Smooth muscle cell (in vitro differentiated cells): Measurements from ENCODE around the gene DHDH. TPM values are rescaled to one million over a fixed set of nuclear protein-coding genes. Genes with fewer than 3 reads are reported as not detected.

Experiments used
- DNase-seq: peaks from one replicate; lab custom pipeline; 2025; ENCODE audit not compliant: unreplicated experiment; lab: John Stamatoyannopoulos, UW
- H2AFZ ChIP-seq: fragments of 200-600 bp; sonication (generic); 2 replicates; pipeline ENCODE4 v1.6.0; 2016; ENCODE audit warnings: antibody characterized with exemption, low read depth, mild to moderate bottlenecking
- H3F3A ChIP-seq: fragments of 200-600 bp; sonication (generic); 2 replicates; pipeline ENCODE4 v1.6.0; 2017; ENCODE audit warnings: antibody characterized with exemption, low read depth
- H3K27ac ChIP-seq: fragments of 200-600 bp; sonication (generic); 2 replicates; pipeline ENCODE4 v1.5.1; 2016; ENCODE audit warnings: low read depth, mild to moderate bottlenecking
- H3K27me3 ChIP-seq: fragments of 200-600 bp; sonication (generic); 2 replicates; pipeline ENCODE4 v1.6.1; 2016; ENCODE audit warnings: low read depth, mild to moderate bottlenecking
- H3K36me3 ChIP-seq: fragments of 200-600 bp; sonication (generic); 2 replicates; pipeline ENCODE4 v1.5.1; 2016; ENCODE audit warnings: low read depth
- H3K4me1 ChIP-seq: fragments of 200-600 bp; sonication (generic); 2 replicates; pipeline ENCODE4 v1.5.1; 2016; ENCODE audit warnings: low read depth
- H3K4me2 ChIP-seq: fragments of 200-600 bp; sonication (generic); 2 replicates; pipeline ENCODE4 v1.6.0; 2016; ENCODE audit warnings: mild to moderate bottlenecking
- H3K4me3 ChIP-seq: fragments of 200-600 bp; sonication (generic); 2 replicates; pipeline ENCODE4 v1.5.1; 2016; ENCODE audit warnings: mild to moderate bottlenecking
- H3K79me2 ChIP-seq: fragments of 200-600 bp; sonication (generic); 2 replicates; pipeline ENCODE4 v1.6.0; 2016; ENCODE audit warnings: low read depth, mild to moderate bottlenecking
- H3K9ac ChIP-seq: fragments of 200-600 bp; sonication (generic); 2 replicates; pipeline ENCODE4 v1.6.0; 2016; ENCODE audit warnings: low read depth
- H3K9me3 ChIP-seq: fragments of 200-600 bp; sonication (generic); replicated peaks from 2 replicates; pipeline ENCODE4 v1.5.1; 2016; ENCODE audit warnings: low read depth
- H4K20me1 ChIP-seq: fragments of 200-600 bp; sonication (generic); 2 replicates; pipeline ENCODE4 v1.6.0; 2016; ENCODE audit warnings: low read depth
- CTCF ChIP-seq: fragments of 200-600 bp; sonication (generic); IDR thresholded peaks from 2 replicates; pipeline ENCODE4 v1.5.1; 2017; ENCODE audit warnings: borderline replicate concordance, mild to moderate bottlenecking, antibody characterized with exemption; ENCODE audit not compliant: insufficient read depth, poor library complexity, severe bottlenecking
- WGBS: methylation state at CpG from one replicate; pipeline ENCODE4 v1.1.7; 2016; ENCODE audit warnings: low lambda C conversion rate; 5-methylcytosine and 5-hydroxymethylcytosine counted together
- polyA plus RNA-seq: library from polyadenylated mRNA; unstranded; fragments of >200 nt; fragmentation: Nextera tagmentation; extraction: Ambion mirVana; gene quantifications from 2 replicates; pipeline ENCODE4 v1.2.1, GENCODE V29; 2016
- total RNA-seq: library from RNA; depleted of rRNA; stranded (reverse); fragments of >200 nt; gene quantifications from 2 replicates; pipeline ENCODE4 v1.2.3, GENCODE V29; 2014

Gene DHDH
- total and polyA plus RNA-seq, 2 experiments from 2014 or later, result 0.27 to 1.0 TPM

GRCh38 chr19:48945415-48945814 lies 11.9 kb downstream of the DHDH start:
- no peak overlapping the region for H3K4me3 ChIP-seq
- no peaks in the 10 kb centered on the region for H4K20me1 ChIP-seq
- no peak for DNase-seq
- WGBS, result 80% methylated on average over 5 of the region's 5 CpGs
- no peak overlapping the region for H2AFZ ChIP-seq
- no peaks in the 10 kb centered on the region for H3F3A ChIP-seq
- H3K4me1 ChIP-seq, result no peaks in the 10 kb centered on the region
- no peaks in the 10 kb centered on the region for H3K27me3 ChIP-seq
- H3K36me3 ChIP-seq, result no peaks in the 10 kb centered on the region
- H3K9me3 ChIP-seq, result no peaks in the 10 kb centered on the region
- H3K27ac ChIP-seq, result no peak overlapping the region
- H3K9ac ChIP-seq, result no peak overlapping the region
- H3K4me2 ChIP-seq, result no peak overlapping the region
- TF ChIP-seq CTCF, result no peak
- no peaks in the 10 kb centered on the region for H3K79me2 ChIP-seq

GRCh38 chr19:48945817-48946216 lies 12.3 kb downstream of the DHDH start:
- 85% methylated on average over 2 of the region's 2 CpGs for WGBS
- no peak overlapping the region for H3K27ac ChIP-seq
- DNase-seq, result no peak
- H3K9ac ChIP-seq, result no peak overlapping the region
- no peaks in the 10 kb centered on the region for H3F3A ChIP-seq
- H2AFZ ChIP-seq, result no peak overlapping the region
- TF ChIP-seq CTCF, result no peak
- no peak overlapping the region for H3K4me2 ChIP-seq
- H3K4me3 ChIP-seq, result no peak overlapping the region
- H3K4me1 ChIP-seq, result no peaks in the 10 kb centered on the region
- no peaks in the 10 kb centered on the region for H3K27me3 ChIP-seq
- H3K9me3 ChIP-seq, result no peaks in the 10 kb centered on the region
- H3K36me3 ChIP-seq, result no peaks in the 10 kb centered on the region
- H3K79me2 ChIP-seq, result no peaks in the 10 kb centered on the region
- H4K20me1 ChIP-seq, result no peaks in the 10 kb centered on the region

GRCh38 chr19:48946463-48947257 lies 13.2 kb downstream of the DHDH start:
- Histone ChIP-seq H3K4me2 (no peak overlapping the region), H2AFZ (no peak overlapping the region)

More at GRCh38 chr19:48946463-48947257, 13.2 kb downstream of the DHDH start:
- no peaks in the 10 kb centered on the region for H3F3A ChIP-seq
- no peak for TF ChIP-seq CTCF
- no peak overlapping the region for H3K9ac ChIP-seq
- WGBS, result 85% methylated on average over 8 of the region's 9 CpGs
- no peaks in the 10 kb centered on the region for H3K4me1 ChIP-seq
- H3K79me2 ChIP-seq, result no peaks in the 10 kb centered on the region
- no peaks in the 10 kb centered on the region for H3K27me3 ChIP-seq
- H3K9me3 ChIP-seq, result no peaks in the 10 kb centered on the region
- H4K20me1 ChIP-seq, result no peaks in the 10 kb centered on the region
- DNase-seq, result no peak
- no peaks in the 10 kb centered on the region for H3K36me3 ChIP-seq
- H3K4me3 ChIP-seq, result no peak overlapping the region
- H3K27ac ChIP-seq, result no peak overlapping the region
